HT-29 (cell line): ENCODE measurements around the gene CAMKMT. TPM values are rescaled to one million over a fixed set of nuclear protein-coding genes. Genes with fewer than 3 reads are reported as not detected.

Experiments used
- DNase-seq: peaks from one replicate; pipeline ENCODE4 v3.0.0-alpha.2; 2015; ENCODE audit warnings: low spot score
- total RNA-seq: library from RNA; depleted of rRNA; stranded (reverse); fragments of >200 nt; shearing (Covaris generic); gene quantifications from 2 replicates; pipeline ENCODE4 v1.2.3, GENCODE V29; 2014

Gene CAMKMT
- total RNA-seq, 1 experiment from 2014 or later = 8.3 TPM

GRCh38 chr2:44444881-44445280, 83.1 kb downstream of the CAMKMT start:
- DNase-seq = no peak

- no peak for DNase-seq
Observed at GRCh38 chr2:44448860-44449527, 87.2 kb downstream of the CAMKMT start.

- no peak for DNase-seq
Observed at GRCh38 chr2:44450082-44450481, 88.3 kb downstream of the CAMKMT start.

GRCh38 chr2:44450806-44451205, 89.1 kb downstream of the CAMKMT start:
- no peak for DNase-seq

- no peak for DNase-seq
Observed at GRCh38 chr2:44452069-44452583, 90.4 kb downstream of the CAMKMT start.

- DNase-seq = no peak
Observed at GRCh38 chr2:44453259-44453658, 91.5 kb downstream of the CAMKMT start.

GRCh38 chr2:44455877-44456276, 94.1 kb downstream of the CAMKMT start:
- no peak for DNase-seq

GRCh38 chr2:44456946-44457345, 95.2 kb downstream of the CAMKMT start:
- no peak for DNase-seq

- no peak for DNase-seq
Observed at GRCh38 chr2:44459739-44460138, 98.0 kb downstream of the CAMKMT start.

- no peak for DNase-seq
Observed at GRCh38 chr2:44462934-44463849, 101.4 kb downstream of the CAMKMT start.

- no peak for DNase-seq
Observed at GRCh38 chr2:44464437-44464836, 102.7 kb downstream of the CAMKMT start.

- DNase-seq = no peak
Observed at GRCh38 chr2:44470151-44470550, 108.4 kb downstream of the CAMKMT start.

GRCh38 chr2:44477657-44478414, 116.1 kb downstream of the CAMKMT start:
- DNase-seq = no peak

GRCh38 chr2:44479127-44479887, 117.6 kb downstream of the CAMKMT start:
- peak; percentile 84 for DNase-seq

- no peak for DNase-seq
Observed at GRCh38 chr2:44480068-44480467, 118.3 kb downstream of the CAMKMT start.

- DNase-seq = no peak
Observed at GRCh38 chr2:44487052-44487451, 125.3 kb downstream of the CAMKMT start.

- no peak for DNase-seq
Observed at GRCh38 chr2:44490726-44491125, 129.0 kb downstream of the CAMKMT start.

GRCh38 chr2:44494006-44494405, 132.3 kb downstream of the CAMKMT start:
- no peak for DNase-seq

- DNase-seq = no peak
Observed at GRCh38 chr2:44495035-44495434, 133.3 kb downstream of the CAMKMT start.

- no peak for DNase-seq
Observed at GRCh38 chr2:44495544-44495943, 133.8 kb downstream of the CAMKMT start.

- DNase-seq = no peak
Observed at GRCh38 chr2:44496130-44496529, 134.4 kb downstream of the CAMKMT start.
